GM12801 (cell line): ENCODE data around the gene HAPLN3.

Source experiments
- TF ChIP-seq, protein P1 (sequence below): IDR thresholded peaks from one replicate; pipeline ENCODE4 v1.5.1; 2011; ENCODE audit warnings: control low read depth; ENCODE audit not compliant: insufficient read length; ENCODE audit errors: extremely low read depth

HAPLN3 gene

DNA sequence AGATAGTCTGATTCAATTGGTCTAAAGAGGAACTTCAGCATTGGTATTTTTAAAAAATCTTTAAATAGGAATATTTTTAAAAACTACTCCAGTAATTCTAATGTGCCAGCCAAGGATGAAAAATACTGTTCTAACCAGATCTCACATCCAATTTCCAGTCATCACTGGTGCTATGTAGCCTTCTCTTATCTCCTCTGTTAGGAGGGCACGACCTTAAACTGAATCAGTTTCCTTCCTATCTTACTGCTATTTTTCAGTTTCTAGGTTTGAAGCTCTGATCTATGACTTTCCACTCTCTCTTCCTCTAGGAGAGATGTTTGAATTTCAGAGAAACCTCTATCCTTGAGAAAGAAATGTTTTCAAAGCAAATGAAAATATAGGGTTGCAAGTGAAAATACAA is 31.9 kb downstream of the HAPLN3 start:
- TF ChIP-seq, protein P1, sequence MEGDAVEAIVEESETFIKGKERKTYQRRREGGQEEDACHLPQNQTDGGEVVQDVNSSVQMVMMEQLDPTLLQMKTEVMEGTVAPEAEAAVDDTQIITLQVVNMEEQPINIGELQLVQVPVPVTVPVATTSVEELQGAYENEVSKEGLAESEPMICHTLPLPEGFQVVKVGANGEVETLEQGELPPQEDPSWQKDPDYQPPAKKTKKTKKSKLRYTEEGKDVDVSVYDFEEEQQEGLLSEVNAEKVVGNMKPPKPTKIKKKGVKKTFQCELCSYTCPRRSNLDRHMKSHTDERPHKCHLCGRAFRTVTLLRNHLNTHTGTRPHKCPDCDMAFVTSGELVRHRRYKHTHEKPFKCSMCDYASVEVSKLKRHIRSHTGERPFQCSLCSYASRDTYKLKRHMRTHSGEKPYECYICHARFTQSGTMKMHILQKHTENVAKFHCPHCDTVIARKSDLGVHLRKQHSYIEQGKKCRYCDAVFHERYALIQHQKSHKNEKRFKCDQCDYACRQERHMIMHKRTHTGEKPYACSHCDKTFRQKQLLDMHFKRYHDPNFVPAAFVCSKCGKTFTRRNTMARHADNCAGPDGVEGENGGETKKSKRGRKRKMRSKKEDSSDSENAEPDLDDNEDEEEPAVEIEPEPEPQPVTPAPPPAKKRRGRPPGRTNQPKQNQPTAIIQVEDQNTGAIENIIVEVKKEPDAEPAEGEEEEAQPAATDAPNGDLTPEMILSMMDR = no peak

- TF ChIP-seq, protein P1 = no peak
These were observed 35.1 kb downstream of the HAPLN3 start for GRCh38 chr15:88860212-88860611.

GRCh38 chr15:88859550-88859949 is 35.8 kb downstream of the HAPLN3 start:
- TF ChIP-seq, protein P1 = no peak

DNA sequence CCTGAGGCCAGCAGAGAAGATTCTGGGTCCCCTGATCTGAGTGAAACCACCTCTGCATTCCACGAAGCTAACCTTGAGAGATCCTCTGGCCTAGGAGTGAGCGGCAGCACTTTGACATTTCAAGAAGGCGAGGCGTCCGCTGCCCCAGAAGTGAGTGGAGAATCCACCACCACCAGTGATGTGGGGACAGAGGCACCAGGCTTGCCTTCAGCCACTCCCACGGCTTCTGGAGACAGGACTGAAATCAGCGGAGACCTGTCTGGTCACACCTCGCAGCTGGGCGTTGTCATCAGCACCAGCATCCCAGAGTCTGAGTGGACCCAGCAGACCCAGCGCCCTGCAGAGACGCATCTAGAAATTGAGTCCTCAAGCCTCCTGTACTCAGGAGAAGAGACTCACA is 36.4 kb downstream of the HAPLN3 start:
- TF ChIP-seq, protein P1 = no peak

- TF ChIP-seq, protein P1 = no peak
These were observed 42.9 kb downstream of the HAPLN3 start for GRCh38 chr15:88852476-88852875.

- TF ChIP-seq, protein P1 = no peak
These were observed 45.8 kb downstream of the HAPLN3 start for GRCh38 chr15:88849376-88850072.

DNA sequence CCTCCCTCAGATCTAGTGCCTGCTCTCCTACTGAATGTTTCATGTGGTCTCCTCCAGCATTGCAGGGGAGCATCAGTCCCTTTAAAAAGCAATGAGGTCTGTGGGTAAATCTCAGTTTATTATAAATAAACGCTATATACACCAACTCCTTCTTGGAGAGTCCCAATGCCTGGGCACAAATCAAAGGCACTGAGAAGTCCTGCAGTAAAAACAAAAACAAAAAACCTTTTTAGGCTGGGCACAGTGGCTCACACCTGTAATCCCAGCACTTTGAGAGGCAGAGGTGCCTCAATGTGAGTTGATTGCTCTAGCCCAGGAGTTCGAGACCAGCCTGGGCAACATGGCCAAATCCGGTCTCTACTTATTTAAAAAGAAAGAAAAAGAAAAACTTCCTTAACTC is 47.1 kb downstream of the HAPLN3 start:
- TF ChIP-seq, protein P1 = no peak
